Activated CD4-positive, alpha-beta T cell treated with anti-CD3 and anti-CD28 coated beads, Interleukin-2, amount 50 U/mL, for 4 hours (primary cell): ENCODE measurements around the gene RILPL2.
"Not testable (repeated sequence)": the region's sequence is repeated elsewhere in the genome, so short reads cannot be mapped to it uniquely, and the experiment has no call there.

Source experiments
- DNase-seq, 2 experiments: peaks; one replicate each; pipeline ENCODE4 v3.0.0-alpha.2; 2020

The RILPL2 gene

GRCh38 chr12:123379391-123379790 lies 57.1 kb downstream of the RILPL2 start:
- DNase-seq: no peak

- not testable (repeated sequence) for DNase-seq
Measured at GRCh38 chr12:123372415-123372814, 64.1 kb downstream of the RILPL2 start.

DNA sequence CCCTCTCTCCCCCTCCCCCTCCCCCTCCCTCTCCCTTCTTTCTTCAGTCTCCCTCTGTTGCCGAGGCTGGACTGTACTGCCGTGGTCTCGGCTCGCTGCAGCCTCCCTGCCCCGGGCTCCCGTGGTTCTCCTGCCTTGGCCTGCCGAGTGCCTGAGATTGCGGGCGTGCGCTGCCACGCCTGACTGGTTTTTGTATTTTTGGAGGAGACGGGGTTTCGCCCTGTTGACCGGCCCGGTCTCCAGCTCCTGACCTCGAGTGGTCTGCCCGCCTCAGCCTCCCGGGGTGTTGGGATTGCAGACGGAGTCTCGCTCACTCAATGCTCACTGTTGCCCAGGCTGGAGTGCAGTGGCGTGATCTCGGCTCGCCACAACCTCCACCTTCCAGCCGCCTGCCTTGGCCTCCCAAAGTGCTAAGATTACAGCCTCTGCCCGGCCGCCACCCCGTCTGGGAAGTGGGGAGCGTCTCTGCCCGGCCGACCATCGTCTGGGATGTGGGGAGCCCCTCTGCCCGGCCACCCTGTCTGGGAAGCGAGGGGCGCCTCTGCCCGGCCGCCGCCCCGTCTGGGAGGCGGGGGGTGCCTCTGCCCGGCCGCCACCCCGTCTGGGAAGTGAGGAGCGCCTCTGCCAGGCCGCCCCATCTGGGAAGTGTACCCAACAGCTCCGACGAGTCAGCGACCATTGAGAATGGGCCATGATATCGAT lies 64.7 kb downstream of the RILPL2 start:
- DNase-seq: not testable (repeated sequence)

DNA sequence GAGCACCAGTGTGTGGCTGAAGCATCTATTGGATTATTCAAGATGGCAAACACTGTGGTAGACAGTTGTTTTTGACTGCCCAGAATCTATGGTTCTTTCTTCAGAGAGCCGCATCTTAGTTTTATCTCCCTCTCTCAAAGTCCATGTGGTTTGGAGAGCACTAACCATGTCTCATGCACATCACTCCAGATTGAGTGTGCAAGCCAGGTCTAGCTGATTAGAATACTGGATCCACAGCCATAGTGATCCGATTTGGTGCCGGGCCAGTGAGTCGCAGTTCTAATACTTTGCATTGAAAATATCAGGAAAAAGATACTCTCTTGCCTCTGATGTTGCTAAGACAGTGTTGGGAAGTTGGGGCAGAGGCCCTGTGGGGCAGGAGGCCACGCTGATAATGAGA lies 67.3 kb downstream of the RILPL2 start:
- DNase-seq: no peak

GRCh38 chr12:123368431-123368830 lies 68.1 kb downstream of the RILPL2 start:
- not testable (repeated sequence) for DNase-seq

- no peak for DNase-seq
Measured at GRCh38 chr12:123367511-123367910, 69.0 kb downstream of the RILPL2 start.
